Vagina (tissue), 2 donors: ENCODE data around the gene DEPDC7.

Experiments used
- CTCF ChIP-seq, 3 experiments: fragments of 450-650 bp in 2 of 3; fragments of 200-600 bp in 1 of 3; sonication (generic) in 1 of 3; IDR thresholded peaks; one replicate each; pipeline ENCODE4 v1.5.1; 2017 to 2019; ENCODE audit warnings: antibody characterized with exemption in 3 of 3, mild to moderate bottlenecking in 2 of 3, moderate library complexity in 2 of 3
- POLR2A ChIP-seq, 2 donors: fragments of 450-650 bp; IDR thresholded peaks; one replicate each; pipeline ENCODE4 v1.6.1; 2017; ENCODE audit warnings: antibody characterized with exemption in 2 of 2, mild to moderate bottlenecking in 2 of 2, moderate library complexity in 2 of 2
- POLR2AphosphoS5 ChIP-seq, 2 donors: sonication (generic); formaldehyde crosslinking; IDR thresholded peaks; one replicate each; pipeline ENCODE4 v1.9.0; 2017; ENCODE audit warnings: antibody characterized with exemption in 2 of 2, mild to moderate bottlenecking in 2 of 2, low read depth in 1 of 2; ENCODE audit not compliant: insufficient read depth in 1 of 2

GRCh38 chr11:32990481-32990880, 25.2 kb upstream of the DEPDC7 start:
- TF ChIP-seq CTCF (IDR thresholded peaks at IDR 0.05) (no peak), POLR2A (IDR thresholded peaks at IDR 0.05) (no peak), POLR2AphosphoS5 (IDR thresholded peaks at IDR 0.05; ENCODE audit: insufficient read depth in 1 of 2, low read depth in 1 of 2) (no peak)
